AG09309 (cell line): ENCODE results near the gene ALX3.

Experiments
- DNase-seq: peaks from one replicate; pipeline ENCODE4 v3.0.0-alpha.2; 2010; ENCODE audit warnings: low read depth
- H3K4me3 ChIP-seq: 2 replicates; pipeline ENCODE4 v1.5.1; 2011; ENCODE audit warnings: mild to moderate bottlenecking, low read depth, low read length, moderate library complexity; ENCODE audit not compliant: control insufficient read depth
- TF ChIP-seq, protein P1 (sequence below): IDR thresholded peaks from 2 replicates; pipeline ENCODE4 v1.5.1; 2011; ENCODE audit warnings: mild to moderate bottlenecking, low read depth, low read length, inconsistent platforms; ENCODE audit not compliant: insufficient read depth, control insufficient read depth; ENCODE audit errors: missing control alignments

Gene ALX3

DNA sequence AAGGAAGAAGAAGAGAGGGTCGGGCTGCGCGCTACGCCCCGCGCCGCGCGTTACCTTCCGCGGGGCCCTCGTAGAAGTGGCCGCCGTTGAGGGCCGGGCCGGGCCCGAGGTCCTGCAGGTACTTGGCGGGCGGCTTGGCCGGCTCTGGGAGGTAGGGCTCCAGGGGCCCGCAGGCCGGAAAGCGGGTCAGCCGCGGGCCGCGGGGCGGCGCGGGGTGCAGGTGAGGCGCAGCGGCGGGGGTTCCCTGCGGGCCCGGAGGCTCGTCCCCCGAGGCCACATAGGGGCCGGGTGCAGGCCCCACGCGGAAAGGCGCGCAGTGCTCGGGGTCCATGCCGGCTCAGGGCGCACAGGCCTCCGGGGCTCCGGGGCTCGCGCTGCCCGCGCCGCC lies 196 bp downstream of the ALX3 start:
- TF ChIP-seq, protein P1, sequence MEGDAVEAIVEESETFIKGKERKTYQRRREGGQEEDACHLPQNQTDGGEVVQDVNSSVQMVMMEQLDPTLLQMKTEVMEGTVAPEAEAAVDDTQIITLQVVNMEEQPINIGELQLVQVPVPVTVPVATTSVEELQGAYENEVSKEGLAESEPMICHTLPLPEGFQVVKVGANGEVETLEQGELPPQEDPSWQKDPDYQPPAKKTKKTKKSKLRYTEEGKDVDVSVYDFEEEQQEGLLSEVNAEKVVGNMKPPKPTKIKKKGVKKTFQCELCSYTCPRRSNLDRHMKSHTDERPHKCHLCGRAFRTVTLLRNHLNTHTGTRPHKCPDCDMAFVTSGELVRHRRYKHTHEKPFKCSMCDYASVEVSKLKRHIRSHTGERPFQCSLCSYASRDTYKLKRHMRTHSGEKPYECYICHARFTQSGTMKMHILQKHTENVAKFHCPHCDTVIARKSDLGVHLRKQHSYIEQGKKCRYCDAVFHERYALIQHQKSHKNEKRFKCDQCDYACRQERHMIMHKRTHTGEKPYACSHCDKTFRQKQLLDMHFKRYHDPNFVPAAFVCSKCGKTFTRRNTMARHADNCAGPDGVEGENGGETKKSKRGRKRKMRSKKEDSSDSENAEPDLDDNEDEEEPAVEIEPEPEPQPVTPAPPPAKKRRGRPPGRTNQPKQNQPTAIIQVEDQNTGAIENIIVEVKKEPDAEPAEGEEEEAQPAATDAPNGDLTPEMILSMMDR: no peak
- no peak for DNase-seq
- H3K4me3 ChIP-seq: no peak overlapping the region

DNA sequence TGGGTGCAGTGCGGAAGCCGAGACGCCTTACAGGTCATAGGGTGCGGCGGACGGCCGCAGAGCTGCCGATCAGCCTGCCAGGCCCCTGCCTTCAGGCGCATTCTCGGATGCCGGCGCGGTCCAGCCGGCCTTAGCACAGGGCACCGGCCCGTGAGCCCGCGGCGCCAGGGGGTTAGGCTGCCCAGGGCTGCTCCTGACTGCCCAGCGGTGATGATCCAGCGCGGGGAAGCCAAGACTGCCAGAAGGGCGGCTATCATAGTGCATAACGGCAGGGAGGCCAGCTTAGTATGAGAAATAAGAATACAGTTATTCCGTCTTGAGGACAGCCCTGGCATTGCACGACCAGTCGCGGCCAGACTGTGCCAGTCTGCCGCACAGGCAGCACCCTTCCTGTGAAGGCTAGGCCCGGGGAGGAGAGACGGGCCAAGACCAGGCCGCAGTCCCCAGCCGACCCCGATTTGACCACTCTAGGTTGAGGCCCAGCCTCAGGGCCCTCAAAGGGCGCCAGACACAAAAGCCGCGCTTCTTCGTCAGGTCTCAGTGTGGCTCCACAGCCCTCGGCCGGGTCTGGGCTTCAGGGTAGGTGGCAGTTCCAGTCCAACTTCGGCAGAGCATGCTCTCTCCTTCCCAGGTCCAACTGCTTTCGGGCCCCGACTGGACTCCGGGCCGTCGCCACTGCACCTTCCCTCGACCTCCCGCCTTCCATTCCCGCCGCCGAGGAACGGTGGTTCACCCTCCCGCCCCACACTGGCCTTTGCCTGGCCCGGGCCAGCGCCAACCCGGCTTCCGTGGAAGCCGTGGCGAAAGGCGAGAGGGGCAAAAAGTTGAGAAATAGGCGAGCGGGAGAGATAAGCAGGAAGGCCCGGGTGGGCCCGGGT lies 829 bp downstream of the ALX3 start:
- DNase-seq: no peak
- TF ChIP-seq, protein P1: no peak
- H3K4me3 ChIP-seq: no peak overlapping the region

DNA sequence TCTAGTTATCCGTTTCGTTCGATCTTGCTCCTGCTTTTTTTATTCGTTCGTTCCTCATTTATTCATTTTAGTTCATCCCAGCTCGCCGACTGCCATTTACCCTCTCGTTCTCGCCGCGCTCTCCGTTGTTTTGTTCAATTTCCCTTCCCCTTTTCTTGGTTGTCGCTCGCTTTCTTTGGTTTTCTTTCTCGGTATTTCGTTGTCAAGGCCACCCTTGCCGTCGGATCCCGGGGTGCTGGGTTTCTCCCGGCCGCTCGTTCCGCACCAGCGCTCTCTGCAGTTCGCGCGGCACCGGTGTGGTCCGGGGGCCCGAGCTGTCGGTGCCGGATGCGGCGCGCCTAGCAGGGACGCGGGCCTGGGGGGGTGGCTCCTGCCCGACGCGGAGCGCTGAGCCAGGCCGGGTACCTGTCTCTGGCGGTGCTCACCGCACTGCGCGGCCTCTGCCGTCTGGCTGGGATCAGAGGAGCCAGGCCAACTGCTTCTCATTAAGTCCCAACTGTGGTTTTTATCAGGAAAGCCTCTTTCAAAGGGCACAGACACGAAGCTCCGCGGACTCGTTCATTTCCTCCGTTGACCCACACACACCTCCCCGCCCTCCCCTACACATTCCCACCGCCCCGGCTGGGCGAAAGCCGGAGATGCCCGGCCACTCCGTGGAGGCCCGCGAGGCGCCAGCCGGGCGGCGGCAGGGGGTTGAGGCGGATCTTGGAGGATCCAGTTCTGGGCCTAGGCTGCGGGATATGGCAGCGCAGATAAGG lies 1.6 kb downstream of the ALX3 start:
- no peak overlapping the region for H3K4me3 ChIP-seq
- TF ChIP-seq, protein P1: no peak
- DNase-seq: no peak

DNA sequence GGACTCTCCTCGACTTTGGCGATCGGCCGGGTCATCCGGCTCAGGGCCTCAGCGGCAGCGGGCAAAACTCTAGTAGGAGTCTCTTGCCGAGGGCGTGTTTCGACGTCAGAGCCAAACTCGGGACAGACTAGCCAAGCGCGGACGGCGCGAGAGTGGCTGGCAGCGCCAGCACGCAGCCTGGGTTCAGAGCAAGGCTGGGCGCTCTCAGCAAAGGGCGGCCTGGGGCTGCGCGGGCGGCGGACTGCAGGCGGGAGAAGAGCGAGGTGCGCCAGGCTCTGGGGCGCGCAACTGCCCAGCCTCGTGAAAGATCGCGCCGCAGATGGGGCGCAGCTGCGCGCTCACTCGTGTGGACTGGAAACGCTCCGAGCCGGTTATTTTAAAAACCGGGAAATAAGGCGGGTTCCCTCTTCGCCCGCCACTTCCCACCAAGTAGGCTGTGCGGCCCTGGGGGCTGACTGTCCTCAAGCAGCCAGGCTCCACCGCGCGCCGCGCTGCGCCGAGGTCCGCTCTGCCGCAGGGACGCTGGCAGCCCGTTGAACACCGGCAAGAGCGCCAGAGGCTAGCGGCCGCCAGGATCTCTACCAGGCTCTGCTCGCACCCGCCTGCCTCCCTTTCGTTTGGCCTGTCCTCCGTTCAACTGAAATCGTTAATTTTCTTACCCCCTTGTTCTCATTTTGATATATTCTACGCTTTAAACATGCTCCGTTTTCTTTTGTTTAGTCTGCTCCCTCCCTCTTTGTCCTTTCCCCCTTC lies 2.4 kb downstream of the ALX3 start:
- no peak overlapping the region for H3K4me3 ChIP-seq
- no peak for DNase-seq
- TF ChIP-seq, protein P1: no peak

DNA sequence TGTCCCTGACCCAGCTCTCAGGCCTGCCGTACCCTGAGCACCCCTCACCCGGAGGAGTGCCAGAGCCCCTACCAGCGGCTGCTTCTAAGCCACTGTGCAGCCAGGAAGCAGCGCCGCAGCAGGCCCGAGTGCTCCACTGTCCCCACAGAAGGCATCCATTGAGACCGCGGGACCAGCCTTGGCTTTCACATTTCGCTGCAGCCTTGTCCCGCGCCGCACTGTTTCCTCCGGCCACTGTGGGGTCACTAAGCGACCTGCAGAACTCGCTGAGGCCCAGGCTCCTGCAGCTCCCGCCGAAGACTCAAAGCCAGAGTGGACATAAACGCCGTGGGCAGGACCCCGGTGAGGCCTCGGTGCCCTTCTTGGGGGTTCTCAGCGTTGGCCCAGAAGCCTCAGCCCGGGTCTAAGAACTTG lies 3.0 kb downstream of the ALX3 start:
- no peak for DNase-seq
- H3K4me3 ChIP-seq: no peak overlapping the region
- TF ChIP-seq, protein P1: no peak

DNA sequence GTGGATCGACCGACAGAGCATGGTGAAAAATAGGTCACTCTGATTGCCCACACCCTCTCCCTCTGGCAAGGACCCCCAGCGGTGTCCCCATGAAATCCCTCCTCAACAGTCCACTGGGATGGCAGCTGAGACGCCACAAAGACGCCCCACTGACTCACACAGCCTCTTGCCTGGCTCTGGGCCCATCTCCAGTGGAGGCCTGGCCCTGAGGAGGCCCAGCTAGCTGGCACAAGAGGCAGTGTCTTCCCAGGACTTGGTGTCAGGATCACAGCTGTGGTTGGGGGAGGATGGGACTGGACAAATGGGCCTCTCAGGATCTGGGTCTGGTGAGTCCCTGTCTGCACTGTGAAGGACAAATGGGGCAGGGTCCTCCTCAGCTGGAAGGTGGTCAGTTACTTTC lies 4.6 kb downstream of the ALX3 start:
- TF ChIP-seq, protein P1: no peak
- DNase-seq: no peak
- H3K4me3 ChIP-seq: no peak overlapping the region
